ENCODE measurements around the gene UBE2D4. TPM values are rescaled to one million over a fixed set of nuclear protein-coding genes. Genes with fewer than 3 reads are reported as not detected.
A peak's percentile ranks its signal among the peaks of the same experiment; 100 is the strongest.

UBE2D4 gene
- total and polyA plus RNA-seq, 3 experiments from 2014 or later: 13.9 to 16.2 (median 15.2) TPM

DNA sequence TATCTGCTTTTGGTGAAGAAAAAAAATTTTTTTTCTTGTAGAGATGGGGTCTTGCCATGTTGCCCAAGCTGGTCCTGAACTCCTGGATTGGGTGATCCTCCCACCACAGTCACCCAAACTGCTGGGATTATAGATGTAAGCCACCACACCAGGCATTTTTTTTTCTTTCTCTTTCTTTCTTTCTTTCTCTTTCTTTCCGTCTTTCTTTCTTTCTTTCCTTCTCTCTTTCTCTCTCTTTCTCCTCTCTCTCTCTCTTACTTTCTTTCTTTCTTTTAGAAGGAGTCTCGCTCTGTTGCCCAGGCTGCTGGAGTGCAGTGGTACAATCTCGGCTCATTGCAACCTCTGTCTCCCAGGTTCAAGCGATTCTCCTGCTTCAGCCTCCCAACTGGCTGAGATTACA lies 3.5 kb upstream of the UBE2D4 start:
- H3K27me3 Mint-ChIP-seq: no peaks in the 10 kb centered on the region
- H3K36me3 Mint-ChIP-seq: peaks cover 0 to 18% (median 3%) of the 10 kb centered on the region in 3 donors
- Histone ChIP-seq H3K27me3 (ENCODE audit: insufficient read depth, low read length, poor library complexity, severe bottlenecking) (no peaks in the 10 kb centered on the region), H3K9me3 (ENCODE audit: low read length) (no peaks in the 10 kb centered on the region), H3K27ac (ENCODE audit: low read depth, low read length) (no peak overlapping the region), H3K4me1 (ENCODE audit: insufficient read depth, low read length) (peaks cover 25% of the 10 kb centered on the region), H3K36me3 (ENCODE audit: insufficient read depth, low read length) (no peaks in the 10 kb centered on the region), H3K4me3 (ENCODE audit: low read length) (no peak overlapping the region)
- peak overlapping the region in 1 of 8 donors; percentile 2 for H3K27ac Mint-ChIP-seq
- ChIA-PET POLR2A (no interaction called here), CTCF (no interaction called here)
- H3K4me1 Mint-ChIP-seq: peaks cover 21 to 46% (median 26%) of the 10 kb centered on the region in 3 donors
- DNase-seq: no peak
- H3K4me3 Mint-ChIP-seq: no peak overlapping the region
- H3K9me3 Mint-ChIP-seq: no peaks in the 10 kb centered on the region

DNA sequence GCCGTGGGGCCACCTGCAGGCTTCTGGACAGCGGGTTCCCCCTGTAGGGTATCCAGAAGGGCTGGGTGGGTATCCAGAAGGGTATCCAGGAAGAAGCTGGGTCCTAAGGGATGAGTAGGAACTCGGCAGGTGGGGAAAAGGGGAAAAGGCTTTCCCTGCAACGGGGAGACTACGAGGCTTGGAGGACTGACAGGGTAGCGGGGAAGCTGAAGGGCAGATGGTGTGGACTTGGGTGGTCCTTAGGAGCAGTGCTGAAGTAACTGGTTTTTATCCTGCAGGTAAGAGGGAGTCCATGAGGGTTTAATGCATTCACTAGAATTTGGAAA lies 525 bp downstream of the UBE2D4 start:
- peak overlapping the region; percentile 72 for H3K4me3 ChIP-seq (ENCODE audit: low read length)
- peaks cover 0 to 4% (median 3%) of the 10 kb centered on the region in 3 donors for H3K36me3 Mint-ChIP-seq
- no peaks in the 10 kb centered on the region for H3K27me3 Mint-ChIP-seq
- H3K27ac Mint-ChIP-seq: peak overlapping the region; percentile 74 to 98 (median 96)
- H3K4me1 Mint-ChIP-seq: peaks cover 21 to 40% (median 34%) of the 10 kb centered on the region in 3 donors
- peak overlapping the region; percentile 84 to 95 (median 92) for H3K4me3 Mint-ChIP-seq
- peaks cover 25% of the 10 kb centered on the region for H3K4me1 ChIP-seq (ENCODE audit: insufficient read depth, low read length)
- DNase-seq: no peak
- POLR2A ChIA-PET: interaction anchor here (1.6 kb wide), 3 partner anchors 20 to 959 kb away, joined by 3 to 10 read pairs (median 7); partner anchors contain the start of genes MRPS24, PURB and URGCP
- H3K27ac ChIP-seq (ENCODE audit: low read depth, low read length): peak overlapping the region; percentile 92
- H3K9me3 ChIP-seq (ENCODE audit: low read length): no peaks in the 10 kb centered on the region
- H3K9me3 Mint-ChIP-seq: no peaks in the 10 kb centered on the region
- H3K27me3 ChIP-seq (ENCODE audit: insufficient read depth, low read length, poor library complexity, severe bottlenecking): no peaks in the 10 kb centered on the region
- no peaks in the 10 kb centered on the region for H3K36me3 ChIP-seq (ENCODE audit: insufficient read depth, low read length)
- CTCF ChIA-PET: no interaction called here

DNA sequence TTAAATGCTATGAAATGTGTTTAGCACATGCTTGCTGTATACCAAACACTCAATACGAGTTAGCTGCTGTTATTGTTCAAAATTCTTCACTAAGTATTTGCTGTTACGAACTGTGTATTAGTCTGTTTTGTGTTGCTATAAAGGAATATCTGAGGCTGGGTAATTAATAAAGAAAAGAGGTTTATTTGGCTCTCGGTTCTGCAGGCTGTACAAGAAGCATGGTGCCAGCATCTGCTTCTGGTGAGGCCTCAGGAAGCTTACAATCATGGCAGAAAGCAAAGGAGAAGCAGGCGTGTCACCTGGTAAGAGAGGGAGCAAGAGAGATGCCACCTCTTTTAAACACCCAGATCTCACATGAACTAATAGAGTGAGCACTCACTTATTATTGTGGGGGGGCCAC lies 1.6 kb downstream of the UBE2D4 start:
- Histone ChIP-seq H3K27ac (ENCODE audit: low read depth, low read length) (no peak overlapping the region), H3K4me3 (ENCODE audit: low read length) (no peak overlapping the region), H3K27me3 (ENCODE audit: insufficient read depth, low read length, poor library complexity, severe bottlenecking) (no peaks in the 10 kb centered on the region), H3K36me3 (ENCODE audit: insufficient read depth, low read length) (no peaks in the 10 kb centered on the region), H3K9me3 (ENCODE audit: low read length) (no peaks in the 10 kb centered on the region), H3K4me1 (ENCODE audit: insufficient read depth, low read length) (peaks cover 25% of the 10 kb centered on the region)
- peak overlapping the region in 5 of 7 donors; percentile 38 to 95 (median 55) for H3K4me3 Mint-ChIP-seq
- peaks cover 21 to 37% (median 34%) of the 10 kb centered on the region in 3 donors for H3K4me1 Mint-ChIP-seq
- CTCF ChIA-PET: no interaction called here
- H3K27me3 Mint-ChIP-seq: no peaks in the 10 kb centered on the region
- H3K27ac Mint-ChIP-seq: peak overlapping the region in 7 of 8 donors; percentile 64 to 98 (median 81)
- peaks cover 0 to 4% (median 3%) of the 10 kb centered on the region in 3 donors for H3K36me3 Mint-ChIP-seq
- POLR2A ChIA-PET: no interaction called here
- DNase-seq: no peak
- H3K9me3 Mint-ChIP-seq: no peaks in the 10 kb centered on the region

DNA sequence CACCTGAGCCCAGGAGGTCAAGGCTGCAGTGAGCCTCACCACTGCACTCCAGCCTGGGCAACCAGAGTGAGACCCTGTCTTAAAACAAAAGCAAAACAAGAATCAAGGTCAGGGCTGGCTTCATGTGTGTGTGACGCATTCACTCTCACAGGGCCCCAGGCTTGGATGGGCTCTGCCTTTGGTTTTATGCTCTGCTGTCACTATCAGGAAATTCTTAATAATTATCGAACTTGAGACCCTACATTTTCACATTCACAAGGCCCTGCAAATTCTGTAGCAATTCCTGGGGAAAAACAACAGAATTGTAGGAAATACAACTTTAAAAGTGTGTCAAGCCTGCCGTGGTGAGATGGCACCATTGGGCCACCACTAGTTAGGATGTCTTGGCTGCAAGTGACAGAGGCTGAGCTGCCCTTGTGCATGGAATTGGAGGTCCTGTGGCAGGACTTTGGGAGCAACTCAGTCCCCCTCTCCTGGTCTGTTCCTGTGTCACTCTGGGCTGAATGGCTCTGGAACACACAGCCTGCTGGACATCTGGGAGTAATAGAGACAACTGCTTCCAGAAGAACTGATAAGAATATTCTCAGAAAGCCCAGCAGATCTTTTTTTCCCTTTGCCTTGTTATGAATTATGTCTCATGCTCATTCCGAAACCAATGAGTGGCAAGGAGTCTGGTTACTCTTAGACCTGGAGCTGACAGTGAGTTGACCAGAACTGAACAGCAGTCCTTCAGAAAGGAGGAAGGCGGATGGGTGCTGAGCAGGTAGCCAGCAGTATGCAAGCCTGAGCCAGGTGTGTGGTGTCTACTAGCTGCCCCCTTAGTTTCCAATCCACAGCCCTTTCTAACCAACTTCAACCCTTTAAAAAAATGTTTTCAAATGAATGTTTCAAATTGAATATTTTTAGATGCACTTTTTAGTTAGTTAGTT lies 3.6 kb downstream of the UBE2D4 start:
- no peaks in the 10 kb centered on the region for H3K36me3 ChIP-seq (ENCODE audit: insufficient read depth, low read length)
- DNase-seq: no peak
- H3K4me1 ChIP-seq (ENCODE audit: insufficient read depth, low read length): peaks cover 21% of the 10 kb centered on the region
- peak overlapping the region in 1 of 7 donors; percentile 56 for H3K4me3 Mint-ChIP-seq
- POLR2A ChIA-PET: no interaction called here
- H3K27me3 Mint-ChIP-seq: no peaks in the 10 kb centered on the region
- CTCF ChIA-PET: no interaction called here
- no peaks in the 10 kb centered on the region for H3K9me3 Mint-ChIP-seq
- H3K4me1 Mint-ChIP-seq: peaks cover 17 to 29% (median 27%) of the 10 kb centered on the region in 3 donors
- peak overlapping the region in 1 of 8 donors; percentile 48 for H3K27ac Mint-ChIP-seq
- H3K9me3 ChIP-seq (ENCODE audit: low read length): no peaks in the 10 kb centered on the region
- no peaks in the 10 kb centered on the region for H3K27me3 ChIP-seq (ENCODE audit: insufficient read depth, low read length, poor library complexity, severe bottlenecking)
- H3K36me3 Mint-ChIP-seq: peaks cover 0 to 5% (median 4%) of the 10 kb centered on the region in 3 donors
- no peak overlapping the region for H3K4me3 ChIP-seq (ENCODE audit: low read length)
- no peak overlapping the region for H3K27ac ChIP-seq (ENCODE audit: low read depth, low read length)

DNA sequence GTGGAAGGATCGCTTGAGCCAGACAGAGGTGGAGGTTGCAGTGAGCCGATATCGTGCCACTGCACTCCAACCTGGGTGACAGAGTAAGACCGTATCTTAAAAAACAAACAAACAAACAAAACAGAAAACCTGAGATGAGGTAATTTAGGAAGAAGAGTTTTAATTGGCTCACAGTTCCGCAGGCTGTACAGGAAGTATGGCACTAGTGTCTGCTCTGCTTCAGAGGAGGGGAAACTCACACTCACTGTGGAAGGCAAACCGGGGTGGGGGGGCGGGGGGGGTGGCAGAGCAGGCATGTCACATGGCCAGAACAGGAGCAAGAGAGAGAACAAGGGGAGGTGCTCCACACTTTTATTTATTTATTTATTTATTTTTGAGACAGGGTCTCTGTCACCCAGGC lies 5.1 kb downstream of the UBE2D4 start:
- H3K36me3 ChIP-seq (ENCODE audit: insufficient read depth, low read length): no peaks in the 10 kb centered on the region
- no peaks in the 10 kb centered on the region for H3K9me3 ChIP-seq (ENCODE audit: low read length)
- no peak for DNase-seq
- Mint-ChIP-seq H3K27ac (peak overlapping the region in 1 of 8 donors; percentile 29), H3K36me3 (peaks cover 0 to 4% (median 2%) of the 10 kb centered on the region in 3 donors), H3K27me3 (no peaks in the 10 kb centered on the region), H3K4me1 (peaks cover 11 to 19% (median 18%) of the 10 kb centered on the region in 3 donors), H3K9me3 (no peaks in the 10 kb centered on the region), H3K4me3 (no peak overlapping the region)
- ChIA-PET CTCF (no interaction called here), POLR2A (interaction anchor here (0.7 kb wide), 1 partner anchor 28 kb away, joined by 3 read pairs; no protein-coding TSS in a partner anchor)
- H3K27me3 ChIP-seq (ENCODE audit: insufficient read depth, low read length, poor library complexity, severe bottlenecking): no peaks in the 10 kb centered on the region
- peaks cover 11% of the 10 kb centered on the region for H3K4me1 ChIP-seq (ENCODE audit: insufficient read depth, low read length)
- H3K27ac ChIP-seq (ENCODE audit: low read depth, low read length): no peak overlapping the region
- no peak overlapping the region for H3K4me3 ChIP-seq (ENCODE audit: low read length)

DNA sequence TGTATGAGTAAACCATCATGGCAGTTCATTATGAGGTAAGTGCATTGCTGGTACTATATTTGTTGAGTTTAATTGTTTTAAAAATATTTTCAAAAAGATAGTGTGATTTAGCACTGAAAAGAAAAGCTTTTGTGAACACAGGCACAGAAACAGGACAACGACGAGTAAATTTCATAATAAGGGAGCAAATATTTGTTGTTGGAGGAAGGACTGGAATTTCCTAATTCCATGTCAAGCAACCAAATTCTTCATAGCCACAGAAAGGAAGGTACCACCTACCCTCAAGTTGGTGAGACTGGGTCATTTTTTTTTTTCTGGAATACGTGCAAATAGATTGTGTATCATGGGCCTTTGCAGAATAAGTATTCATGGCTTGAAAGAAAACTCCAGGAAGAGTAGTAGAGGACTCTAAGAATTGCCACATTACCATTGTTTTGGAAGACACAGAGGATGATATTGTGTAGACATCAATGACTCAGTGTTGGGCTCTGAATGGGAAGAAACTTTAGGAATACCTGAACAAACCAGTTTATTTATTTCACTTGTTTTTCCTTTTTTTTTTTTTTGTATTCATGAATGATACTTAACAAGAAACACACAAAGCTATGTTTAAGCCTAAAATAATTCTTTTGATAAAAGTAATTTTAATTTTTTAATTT lies 7.8 kb downstream of the UBE2D4 start:
- H3K4me1 ChIP-seq (ENCODE audit: insufficient read depth, low read length): no peaks in the 10 kb centered on the region
- no peak overlapping the region for H3K4me3 ChIP-seq (ENCODE audit: low read length)
- CTCF ChIA-PET: no interaction called here

DNA sequence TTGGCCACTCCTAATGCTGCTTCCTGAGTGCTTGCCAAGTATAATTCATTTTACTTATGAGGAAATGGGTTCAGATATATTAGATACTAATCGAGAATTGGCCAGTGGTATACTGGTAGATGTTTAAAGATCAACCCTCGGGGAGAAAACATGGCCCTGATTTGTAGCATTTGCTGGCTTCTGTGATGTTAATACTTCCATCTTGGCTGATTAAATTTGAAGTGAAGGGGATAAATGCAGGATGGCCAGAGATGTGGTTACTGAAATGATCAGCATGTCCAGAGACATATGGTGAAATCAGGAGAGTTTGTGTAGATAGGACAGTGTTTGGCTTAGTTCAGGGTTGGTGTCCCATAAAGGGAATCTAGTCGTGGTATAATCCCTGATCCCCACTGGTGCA lies 11.2 kb downstream of the UBE2D4 start:
- Histone ChIP-seq H3K4me3 (ENCODE audit: low read length) (no peak overlapping the region), H3K27ac (ENCODE audit: low read depth, low read length) (no peak overlapping the region), H3K27me3 (ENCODE audit: insufficient read depth, low read length, poor library complexity, severe bottlenecking) (no peaks in the 10 kb centered on the region), H3K9me3 (ENCODE audit: low read length) (no peaks in the 10 kb centered on the region), H3K4me1 (ENCODE audit: insufficient read depth, low read length) (no peaks in the 10 kb centered on the region), H3K36me3 (ENCODE audit: insufficient read depth, low read length) (no peaks in the 10 kb centered on the region)
- Mint-ChIP-seq H3K27me3 (no peaks in the 10 kb centered on the region), H3K4me1 (no peaks in the 10 kb centered on the region), H3K9me3 (no peaks in the 10 kb centered on the region), H3K36me3 (peaks cover 0 to 4% (median 3%) of the 10 kb centered on the region in 3 donors), H3K4me3 (no peak overlapping the region), H3K27ac (no peak overlapping the region)
- ChIA-PET CTCF (no interaction called here), POLR2A (no interaction called here)
- no peak for DNase-seq

More for the DNA sequence above, 7.8 kb downstream of the UBE2D4 start:
- H3K4me1 Mint-ChIP-seq: no peaks in the 10 kb centered on the region
- no peaks in the 10 kb centered on the region for H3K9me3 Mint-ChIP-seq
- H3K9me3 ChIP-seq (ENCODE audit: low read length): no peaks in the 10 kb centered on the region
- POLR2A ChIA-PET: no interaction called here
- no peaks in the 10 kb centered on the region for H3K27me3 Mint-ChIP-seq
- H3K27me3 ChIP-seq (ENCODE audit: insufficient read depth, low read length, poor library complexity, severe bottlenecking): no peaks in the 10 kb centered on the region
- H3K36me3 Mint-ChIP-seq: peaks cover 0 to 3% (median 2%) of the 10 kb centered on the region in 3 donors
- no peak for DNase-seq
- H3K4me3 Mint-ChIP-seq: no peak overlapping the region
- no peaks in the 10 kb centered on the region for H3K36me3 ChIP-seq (ENCODE audit: insufficient read depth, low read length)
- H3K27ac Mint-ChIP-seq: no peak overlapping the region
- no peak overlapping the region for H3K27ac ChIP-seq (ENCODE audit: low read depth, low read length)

DNA sequence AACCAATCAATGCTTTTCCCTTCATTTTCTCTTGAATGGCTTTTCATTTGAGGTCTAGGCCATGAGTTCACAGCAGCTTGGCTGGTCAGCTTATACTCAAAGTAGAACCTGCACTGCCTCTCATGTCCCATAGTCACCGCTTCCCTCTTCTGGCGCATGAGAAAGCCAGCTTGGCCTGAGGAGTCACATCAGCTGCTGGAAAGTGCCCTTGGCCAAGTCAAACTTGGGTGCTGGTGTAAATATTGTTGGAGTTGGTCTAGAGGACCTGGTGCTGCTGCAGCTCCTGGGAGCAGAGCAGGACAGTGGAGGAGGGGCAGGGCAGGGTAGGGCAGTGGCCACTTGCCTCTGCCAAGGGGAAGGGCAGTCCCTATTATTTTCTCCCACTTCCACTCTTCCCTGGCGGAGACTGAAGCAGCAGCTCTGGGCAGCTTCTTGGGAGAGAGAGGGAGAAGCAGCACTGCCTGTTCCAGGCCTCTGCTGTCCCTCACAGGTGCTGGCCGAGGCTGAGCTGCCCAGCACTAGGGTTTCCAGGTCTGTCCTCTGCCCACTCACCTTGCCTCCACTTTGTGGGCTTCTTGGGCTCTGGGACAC lies 12.8 kb downstream of the UBE2D4 start:
- H3K36me3 Mint-ChIP-seq: peaks cover 0 to 16% (median 3%) of the 10 kb centered on the region in 3 donors
- H3K9me3 ChIP-seq (ENCODE audit: low read length): no peaks in the 10 kb centered on the region
- H3K4me3 Mint-ChIP-seq: no peak overlapping the region
- H3K27me3 Mint-ChIP-seq: no peaks in the 10 kb centered on the region
- ChIA-PET POLR2A (no interaction called here), CTCF (no interaction called here)
- no peaks in the 10 kb centered on the region for H3K4me1 Mint-ChIP-seq
- H3K27ac ChIP-seq (ENCODE audit: low read depth, low read length): no peak overlapping the region
- no peaks in the 10 kb centered on the region for H3K4me1 ChIP-seq (ENCODE audit: insufficient read depth, low read length)
- DNase-seq: no peak
- no peaks in the 10 kb centered on the region for H3K9me3 Mint-ChIP-seq
- no peaks in the 10 kb centered on the region for H3K27me3 ChIP-seq (ENCODE audit: insufficient read depth, low read length, poor library complexity, severe bottlenecking)
- no peak overlapping the region for H3K4me3 ChIP-seq (ENCODE audit: low read length)
- H3K36me3 ChIP-seq (ENCODE audit: insufficient read depth, low read length): no peaks in the 10 kb centered on the region
- H3K27ac Mint-ChIP-seq: no peak overlapping the region

Measured in CD8-positive, alpha-beta memory T cell (primary cell).